Activated naive CD4-positive, alpha-beta T cell treated with anti-CD3 and anti-CD28 coated beads, Interleukin-2, amount 10 ng/mL, durations not matched to agents 7 days and 5 days (primary cell): ENCODE data around the gene LRRC14B.

Experiments
- CTCF ChIA-PET: fragments of 350-600 bp; sonication (Branson Sonifier 250); formaldehyde crosslinking; loops from one replicate; lab custom pipeline; 2021; ENCODE audit warnings: antibody characterized with exemption; lab: Charles Lee
- DNase-seq: peaks from one replicate; pipeline ENCODE4 v3.0.0-alpha.2; 2020
- H3K27ac Mint-ChIP-seq: one replicate; pipeline ENCODE4 v1.8.0; 2021; ENCODE audit warnings: mild to moderate bottlenecking, moderate library complexity, mixed read lengths
- H3K27me3 Mint-ChIP-seq: one replicate; pipeline ENCODE4 v1.8.0; 2021; ENCODE audit warnings: mild to moderate bottlenecking, mixed read lengths
- H3K36me3 Mint-ChIP-seq: one replicate; pipeline ENCODE4 v1.8.0; 2021; ENCODE audit warnings: mixed read lengths
- H3K4me1 Mint-ChIP-seq: one replicate; pipeline ENCODE4 v1.8.0; 2021; ENCODE audit warnings: mixed read lengths
- H3K4me3 Mint-ChIP-seq: one replicate; pipeline ENCODE4 v1.8.0; 2021; ENCODE audit warnings: mild to moderate bottlenecking, moderate library complexity, mixed read lengths
- H3K9me3 Mint-ChIP-seq: one replicate; pipeline ENCODE4 v1.8.0; 2021; ENCODE audit warnings: mixed read lengths

LRRC14B gene

GRCh38 chr5:197892-198489, 6.7 kb downstream of the LRRC14B start:
- H3K4me3 Mint-ChIP-seq = no peak overlapping the region
- H3K4me1 Mint-ChIP-seq = no peaks in the 10 kb centered on the region
- CTCF ChIA-PET = no interaction called here
- no peaks in the 10 kb centered on the region for H3K27me3 Mint-ChIP-seq
- H3K27ac Mint-ChIP-seq = no peak overlapping the region
- H3K36me3 Mint-ChIP-seq = no peaks in the 10 kb centered on the region
- DNase-seq = no peak
- no peaks in the 10 kb centered on the region for H3K9me3 Mint-ChIP-seq

DNA sequence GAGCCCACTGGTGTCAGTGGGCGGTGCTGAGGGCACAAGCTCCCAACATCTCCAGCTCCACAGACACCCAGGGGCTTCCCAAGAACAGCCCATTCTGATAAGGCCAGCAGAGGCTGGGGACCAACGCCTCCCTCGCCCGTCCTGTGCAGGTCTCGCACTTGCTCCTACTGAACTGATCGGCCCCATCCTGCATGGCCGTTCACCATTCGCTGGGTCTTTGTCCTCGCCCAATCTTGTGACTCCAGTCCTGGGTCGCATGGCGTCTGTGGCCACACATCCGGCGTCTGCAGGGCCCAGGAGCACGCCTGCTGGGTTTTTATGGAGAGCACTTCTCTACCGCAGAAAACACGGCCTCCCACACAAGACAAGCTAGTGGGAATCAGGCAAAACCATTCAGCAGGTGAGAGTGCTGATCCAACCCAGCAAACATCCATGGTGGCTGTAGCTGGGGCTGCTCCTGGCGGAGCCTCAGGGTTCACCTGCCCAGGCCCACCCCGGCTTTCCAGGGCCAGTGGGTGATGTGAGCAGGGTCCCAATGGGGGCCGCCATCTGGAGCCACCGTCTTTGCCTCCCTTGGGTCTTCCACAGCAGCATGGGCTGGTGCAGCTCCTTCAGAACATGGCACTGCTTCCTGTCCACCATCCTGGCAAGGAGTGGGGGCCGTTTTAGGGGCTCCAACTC, 7.4 kb downstream of the LRRC14B start:
- H3K9me3 Mint-ChIP-seq = no peaks in the 10 kb centered on the region
- no peaks in the 10 kb centered on the region for H3K4me1 Mint-ChIP-seq
- no peaks in the 10 kb centered on the region for H3K27me3 Mint-ChIP-seq
- DNase-seq = no peak
- no peak overlapping the region for H3K4me3 Mint-ChIP-seq
- H3K36me3 Mint-ChIP-seq = no peaks in the 10 kb centered on the region
- H3K27ac Mint-ChIP-seq = no peak overlapping the region
- CTCF ChIA-PET = interaction anchor here (1.2 kb wide), 1 partner anchor 10 kb away, joined by 4 read pairs; no protein-coding TSS in a partner anchor

DNA sequence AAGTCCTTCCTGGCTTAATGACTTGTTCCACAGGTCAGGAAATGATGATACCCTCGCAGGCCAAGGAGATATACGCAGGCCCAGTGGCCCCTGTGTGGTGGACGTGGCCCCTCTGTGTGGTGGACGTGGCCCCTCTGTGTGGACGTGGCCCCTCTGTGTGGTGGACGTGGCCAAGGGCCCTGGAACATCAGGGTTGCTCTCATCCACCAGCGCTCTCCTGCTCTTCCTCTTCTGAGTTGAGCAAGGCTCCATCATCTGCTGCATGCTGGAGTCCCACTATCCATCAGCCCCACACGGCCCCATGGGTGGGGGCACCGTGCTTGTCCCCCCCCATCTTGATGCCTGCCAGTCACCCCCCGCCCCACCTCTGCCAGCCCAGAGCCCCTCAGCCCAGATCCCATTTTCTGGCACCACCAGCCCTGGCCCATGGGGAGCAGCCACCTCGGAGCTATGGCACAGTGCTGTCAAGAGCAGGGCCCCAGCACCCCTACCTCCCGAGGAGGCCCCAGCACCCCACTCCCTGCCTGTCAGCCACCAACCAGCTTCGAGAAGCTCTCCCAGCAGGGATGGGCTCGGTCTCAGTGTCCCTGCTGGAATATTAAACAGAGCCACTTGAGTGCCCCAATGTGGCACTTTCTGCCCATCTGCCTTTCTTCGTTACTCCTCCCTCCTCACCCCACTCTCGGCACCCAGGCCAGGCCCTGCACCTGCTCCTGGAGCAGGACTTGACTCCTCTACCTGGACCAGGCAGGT, 8.1 kb downstream of the LRRC14B start:
- Mint-ChIP-seq H3K4me3 (no peak overlapping the region), H3K27me3 (no peaks in the 10 kb centered on the region), H3K36me3 (peaks cover under 1% of the 10 kb centered on the region), H3K4me1 (no peaks in the 10 kb centered on the region), H3K9me3 (no peaks in the 10 kb centered on the region), H3K27ac (no peak overlapping the region)
- CTCF ChIA-PET = interaction anchor here (1.2 kb wide), 1 partner anchor 11 kb away, joined by 4 read pairs; no protein-coding TSS in a partner anchor
- DNase-seq = no peak

GRCh38 chr5:199950-200645, 8.8 kb downstream of the LRRC14B start:
- H3K4me1 Mint-ChIP-seq = no peaks in the 10 kb centered on the region
- H3K4me3 Mint-ChIP-seq = no peak overlapping the region
- CTCF ChIA-PET = interaction anchor here (1.2 kb wide), 1 partner anchor 12 kb away, joined by 4 read pairs; no protein-coding TSS in a partner anchor
- peaks cover 6% of the 10 kb centered on the region for H3K36me3 Mint-ChIP-seq
- H3K27me3 Mint-ChIP-seq = no peaks in the 10 kb centered on the region
- H3K27ac Mint-ChIP-seq = no peak overlapping the region
- no peaks in the 10 kb centered on the region for H3K9me3 Mint-ChIP-seq
- no peak for DNase-seq

GRCh38 chr5:200985-201384, 9.7 kb downstream of the LRRC14B start:
- no peaks in the 10 kb centered on the region for H3K27me3 Mint-ChIP-seq
- DNase-seq = no peak
- H3K4me3 Mint-ChIP-seq = no peak overlapping the region
- no peaks in the 10 kb centered on the region for H3K4me1 Mint-ChIP-seq
- no peak overlapping the region for H3K27ac Mint-ChIP-seq
- H3K36me3 Mint-ChIP-seq = peaks cover 15% of the 10 kb centered on the region
- CTCF ChIA-PET = no interaction called here
- no peaks in the 10 kb centered on the region for H3K9me3 Mint-ChIP-seq

DNA sequence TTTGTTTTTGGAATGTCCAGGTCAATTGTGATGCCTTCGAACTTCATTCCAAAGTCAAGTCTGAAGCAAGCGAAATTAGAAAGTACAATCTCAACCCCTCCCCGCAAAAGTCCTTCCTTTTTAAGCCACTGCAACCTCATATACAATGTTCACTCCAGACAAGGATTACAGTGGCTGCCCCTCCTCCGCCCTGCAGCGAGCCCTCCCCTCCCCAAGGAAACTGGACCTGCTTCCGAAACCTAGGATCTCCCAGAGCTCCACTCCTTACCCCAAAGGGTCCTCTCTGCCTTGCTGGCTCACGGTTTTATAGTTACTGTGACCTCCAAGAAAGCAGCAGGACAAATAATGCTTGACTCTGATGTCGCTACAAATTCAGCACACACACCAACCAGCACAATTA, 10.4 kb downstream of the LRRC14B start:
- Mint-ChIP-seq H3K4me1 (no peaks in the 10 kb centered on the region), H3K4me3 (no peak overlapping the region), H3K9me3 (no peaks in the 10 kb centered on the region), H3K27me3 (no peaks in the 10 kb centered on the region), H3K27ac (peak overlapping the region; percentile 33), H3K36me3 (peaks cover 19% of the 10 kb centered on the region)
- no peak for DNase-seq
- CTCF ChIA-PET = no interaction called here

GRCh38 chr5:203246-203930, 12.1 kb downstream of the LRRC14B start:
- DNase-seq = no peak
- no peak overlapping the region for H3K27ac Mint-ChIP-seq
- no peaks in the 10 kb centered on the region for H3K9me3 Mint-ChIP-seq
- CTCF ChIA-PET = interaction anchor here (1.0 kb wide), 1 partner anchor 15 kb away, joined by 4 read pairs; no protein-coding TSS in a partner anchor
- no peaks in the 10 kb centered on the region for H3K4me1 Mint-ChIP-seq
- peaks cover 23% of the 10 kb centered on the region for H3K36me3 Mint-ChIP-seq
- no peak overlapping the region for H3K4me3 Mint-ChIP-seq
- no peaks in the 10 kb centered on the region for H3K27me3 Mint-ChIP-seq

GRCh38 chr5:204001-204400, 12.7 kb downstream of the LRRC14B start:
- H3K4me1 Mint-ChIP-seq = no peaks in the 10 kb centered on the region
- DNase-seq = no peak
- no peaks in the 10 kb centered on the region for H3K27me3 Mint-ChIP-seq
- no peak overlapping the region for H3K27ac Mint-ChIP-seq
- peaks cover 23% of the 10 kb centered on the region for H3K36me3 Mint-ChIP-seq
- H3K9me3 Mint-ChIP-seq = no peaks in the 10 kb centered on the region
- CTCF ChIA-PET = interaction anchor here (1.0 kb wide), 1 partner anchor 15 kb away, joined by 4 read pairs; no protein-coding TSS in a partner anchor
- H3K4me3 Mint-ChIP-seq = no peak overlapping the region

DNA sequence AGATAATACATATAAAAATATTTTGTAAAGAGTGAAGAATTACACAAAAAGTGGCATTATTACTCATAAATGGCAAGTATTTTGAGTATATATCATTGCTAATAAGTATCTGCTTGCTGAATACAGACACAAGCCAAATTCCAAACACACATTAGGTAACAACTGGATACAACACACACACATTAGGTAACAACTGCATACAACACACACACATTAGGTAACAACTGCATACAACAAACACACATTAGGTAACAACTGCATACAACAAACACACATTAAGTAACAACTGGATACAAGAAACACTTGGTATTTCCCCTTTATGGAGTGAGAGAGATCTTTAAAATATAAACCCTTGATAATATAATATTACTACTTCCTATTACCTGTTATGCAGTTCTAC, 13.2 kb downstream of the LRRC14B start:
- Mint-ChIP-seq H3K4me1 (no peaks in the 10 kb centered on the region), H3K9me3 (no peaks in the 10 kb centered on the region), H3K27ac (no peak overlapping the region), H3K4me3 (no peak overlapping the region), H3K36me3 (peaks cover 23% of the 10 kb centered on the region), H3K27me3 (no peaks in the 10 kb centered on the region)
- DNase-seq = no peak
- CTCF ChIA-PET = interaction anchor here (1.0 kb wide), 1 partner anchor 16 kb away, joined by 4 read pairs; no protein-coding TSS in a partner anchor

GRCh38 chr5:204966-205670, 13.8 kb downstream of the LRRC14B start:
- Mint-ChIP-seq H3K27ac (no peak overlapping the region), H3K9me3 (no peaks in the 10 kb centered on the region), H3K4me1 (peaks cover 6% of the 10 kb centered on the region), H3K4me3 (no peak overlapping the region), H3K36me3 (peaks cover 23% of the 10 kb centered on the region), H3K27me3 (no peaks in the 10 kb centered on the region)
- CTCF ChIA-PET = no interaction called here
- no peak for DNase-seq

DNA sequence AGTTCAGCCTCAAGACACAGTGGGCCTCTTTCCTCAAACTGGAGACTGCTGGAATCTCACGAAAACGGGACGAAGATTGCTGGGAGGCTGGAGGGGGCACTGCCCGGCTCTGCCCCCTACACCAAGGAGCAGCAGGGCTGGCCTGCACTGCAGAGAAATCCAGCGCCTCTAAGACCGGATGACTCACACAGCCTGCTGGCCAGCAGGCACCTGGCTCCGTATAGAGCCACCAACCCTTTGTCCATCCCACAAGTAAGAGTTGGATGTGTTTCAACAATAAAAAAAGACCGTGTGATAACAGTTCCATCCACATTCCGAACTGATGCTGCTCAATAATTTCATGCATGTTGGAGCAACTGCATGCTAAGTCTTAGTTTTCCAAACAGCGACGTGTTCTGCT, 15.1 kb downstream of the LRRC14B start:
- Mint-ChIP-seq H3K9me3 (no peaks in the 10 kb centered on the region), H3K36me3 (peaks cover 23% of the 10 kb centered on the region), H3K27ac (no peak overlapping the region), H3K27me3 (no peaks in the 10 kb centered on the region), H3K4me3 (no peak overlapping the region), H3K4me1 (peaks cover 10% of the 10 kb centered on the region)
- CTCF ChIA-PET = no interaction called here
- no peak for DNase-seq

GRCh38 chr5:206927-207536, 15.7 kb downstream of the LRRC14B start:
- H3K4me3 Mint-ChIP-seq = no peak overlapping the region
- no peaks in the 10 kb centered on the region for H3K9me3 Mint-ChIP-seq
- CTCF ChIA-PET = no interaction called here
- peaks cover 23% of the 10 kb centered on the region for H3K36me3 Mint-ChIP-seq
- H3K27me3 Mint-ChIP-seq = no peaks in the 10 kb centered on the region
- H3K27ac Mint-ChIP-seq = peak overlapping the region; percentile 10
- no peak for DNase-seq
- H3K4me1 Mint-ChIP-seq = peaks cover 10% of the 10 kb centered on the region

DNA sequence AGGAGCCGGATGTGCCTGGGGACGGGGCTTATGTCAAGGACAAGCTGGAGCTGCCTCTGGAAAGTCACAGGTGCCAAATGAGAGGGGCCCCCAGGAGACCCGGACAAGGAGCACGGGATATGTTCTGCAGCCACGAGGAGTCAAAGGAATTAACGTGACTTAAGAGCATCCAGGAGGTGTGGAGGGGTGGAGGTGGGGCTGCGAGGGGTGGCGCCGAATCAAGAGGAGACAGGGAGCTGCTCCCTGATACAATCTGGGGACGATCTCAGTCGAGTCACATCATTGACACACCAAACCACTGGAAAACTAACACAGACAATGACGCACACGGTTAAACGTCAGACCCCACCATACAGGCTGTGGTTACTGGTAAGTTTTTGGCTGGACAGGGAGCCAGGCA, 16.3 kb downstream of the LRRC14B start:
- Mint-ChIP-seq H3K27ac (no peak overlapping the region), H3K4me1 (peaks cover 10% of the 10 kb centered on the region), H3K27me3 (no peaks in the 10 kb centered on the region), H3K9me3 (no peaks in the 10 kb centered on the region), H3K36me3 (peaks cover 23% of the 10 kb centered on the region), H3K4me3 (no peak overlapping the region)
- CTCF ChIA-PET = no interaction called here
- DNase-seq = no peak
